OCI-LY1 (cell line): ENCODE measurements around the gene FZR1.

Experiments used
- H2AFZ ChIP-seq: fragments of 200-600 bp; sonication (generic), shearing (Covaris generic); 2 replicates; pipeline ENCODE4 v1.6.0; 2014; ENCODE audit warnings: antibody characterized with exemption, mild to moderate bottlenecking, low read length
- H3F3A ChIP-seq: fragments of 200-600 bp; sonication (generic), shearing (Covaris generic); 2 replicates; pipeline ENCODE4 v1.6.0; 2014; ENCODE audit warnings: mild to moderate bottlenecking, antibody characterized with exemption, low read length, moderate library complexity; ENCODE audit not compliant: insufficient read depth
- H3K27ac ChIP-seq: fragments of 200-600 bp; sonication (generic); 2 replicates; pipeline ENCODE4 v1.5.1; 2014; ENCODE audit warnings: low read length, mixed run types, mild to moderate bottlenecking, low read depth; ENCODE audit not compliant: poor library complexity, severe bottlenecking
- H3K27me3 ChIP-seq: fragments of 200-600 bp; sonication (generic); 2 replicates; pipeline ENCODE4 v1.6.0; 2014; ENCODE audit warnings: antibody characterized with exemption, mild to moderate bottlenecking, low read length, moderate library complexity; ENCODE audit not compliant: insufficient read depth
- H3K36me3 ChIP-seq: fragments of 200-600 bp; sonication (generic); 2 replicates; pipeline ENCODE4 v1.6.1; 2014; ENCODE audit warnings: mild to moderate bottlenecking, antibody characterized with exemption, low read length, moderate library complexity, mixed read lengths; ENCODE audit not compliant: insufficient read depth
- H3K4me1 ChIP-seq: fragments of 200-600 bp; sonication (generic); 2 replicates; pipeline ENCODE4 v1.5.1; 2014; ENCODE audit warnings: mild to moderate bottlenecking, low read length, moderate library complexity; ENCODE audit not compliant: insufficient read depth, severe bottlenecking
- H3K4me2 ChIP-seq: fragments of 200-600 bp; sonication (generic), shearing (Covaris generic); 2 replicates; pipeline ENCODE4 v1.6.1; 2014; ENCODE audit warnings: low read length
- H3K4me3 ChIP-seq: fragments of 200-600 bp; sonication (generic); 2 replicates; pipeline ENCODE4 v1.5.1; 2014; ENCODE audit warnings: low read length, low read depth, mild to moderate bottlenecking, mixed read lengths; ENCODE audit not compliant: poor library complexity, severe bottlenecking
- H3K79me2 ChIP-seq: fragments of 200-600 bp; shearing (Covaris generic); 2 replicates; pipeline ENCODE4 v1.6.1; 2016; ENCODE audit warnings: mixed run types, low read length, mixed read lengths; ENCODE audit not compliant: insufficient read depth
- H3K9ac ChIP-seq: fragments of 200-600 bp; sonication (generic), shearing (Covaris generic); 2 replicates; pipeline ENCODE4 v1.6.1; 2014; ENCODE audit warnings: mild to moderate bottlenecking, low read length, mixed read lengths
- H3K9me2 ChIP-seq: fragments of 200-600 bp; sonication (generic), shearing (Covaris generic); 2 replicates; pipeline ENCODE4 v1.6.1; 2014; ENCODE audit warnings: low read depth, mild to moderate bottlenecking, low read length, mixed read lengths
- H3K9me3 ChIP-seq: fragments of 200-600 bp; shearing (Covaris generic); 2 replicates; pipeline ENCODE4 v1.6.1; 2014; ENCODE audit warnings: low read length, mixed read lengths
- H4K20me1 ChIP-seq: fragments of 200-600 bp; sonication (generic), shearing (Covaris generic); 2 replicates; pipeline ENCODE4 v1.6.0; 2016; ENCODE audit warnings: mild to moderate bottlenecking, low read length; ENCODE audit not compliant: insufficient read depth
- CTCF ChIP-seq: fragments of 200-600 bp; sonication (generic), shearing (Covaris generic); IDR thresholded peaks from 2 replicates; pipeline ENCODE4 v1.5.1; 2017; ENCODE audit warnings: mild to moderate bottlenecking, antibody characterized with exemption, low read length, moderate library complexity, mixed read lengths
- EZH2 ChIP-seq: fragments of 200-600 bp; sonication (generic), shearing (Covaris generic); IDR thresholded peaks from 2 replicates; pipeline ENCODE4 v1.8.0; 2017; ENCODE audit warnings: borderline replicate concordance, mixed run types, mild to moderate bottlenecking, antibody characterized with exemption, low read length, moderate library complexity, mixed read lengths

The FZR1 gene

DNA sequence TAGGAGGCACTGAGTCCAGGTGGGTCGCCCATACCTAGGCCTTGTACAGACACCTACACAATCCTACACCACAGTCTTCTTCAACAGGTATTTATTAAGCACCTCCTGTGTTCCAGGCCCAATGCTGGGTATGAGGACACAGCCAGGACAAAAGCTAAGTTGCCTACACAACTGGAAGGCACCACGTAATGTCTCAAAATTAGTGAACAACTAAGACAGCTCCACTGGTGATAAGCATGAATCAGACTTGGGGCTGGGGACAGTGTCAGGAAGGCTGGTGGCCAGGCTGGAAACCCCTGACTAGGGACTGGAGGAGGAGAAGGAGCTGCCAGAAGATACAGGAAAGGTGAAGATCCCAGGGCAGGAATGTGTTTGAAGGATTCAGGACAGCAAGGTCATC is 28.2 kb upstream of the FZR1 start:
- no peaks in the 10 kb centered on the region for H4K20me1 ChIP-seq
- no peaks in the 10 kb centered on the region for H3K9me3 ChIP-seq
- no peaks in the 10 kb centered on the region for H3K27me3 ChIP-seq
- TF ChIP-seq CTCF = no peak
- no peak for TF ChIP-seq EZH2
- H3K4me1 ChIP-seq = peaks cover 28% of the 10 kb centered on the region
- H3K27ac ChIP-seq = no peak overlapping the region
- no peaks in the 10 kb centered on the region for H3K79me2 ChIP-seq
- no peak overlapping the region for H3K9ac ChIP-seq
- H2AFZ ChIP-seq = no peak overlapping the region
- H3K4me2 ChIP-seq = no peak overlapping the region
- H3K9me2 ChIP-seq = no peaks in the 10 kb centered on the region
- no peak overlapping the region for H3K4me3 ChIP-seq
- no peaks in the 10 kb centered on the region for H3F3A ChIP-seq
- no peaks in the 10 kb centered on the region for H3K36me3 ChIP-seq

DNA sequence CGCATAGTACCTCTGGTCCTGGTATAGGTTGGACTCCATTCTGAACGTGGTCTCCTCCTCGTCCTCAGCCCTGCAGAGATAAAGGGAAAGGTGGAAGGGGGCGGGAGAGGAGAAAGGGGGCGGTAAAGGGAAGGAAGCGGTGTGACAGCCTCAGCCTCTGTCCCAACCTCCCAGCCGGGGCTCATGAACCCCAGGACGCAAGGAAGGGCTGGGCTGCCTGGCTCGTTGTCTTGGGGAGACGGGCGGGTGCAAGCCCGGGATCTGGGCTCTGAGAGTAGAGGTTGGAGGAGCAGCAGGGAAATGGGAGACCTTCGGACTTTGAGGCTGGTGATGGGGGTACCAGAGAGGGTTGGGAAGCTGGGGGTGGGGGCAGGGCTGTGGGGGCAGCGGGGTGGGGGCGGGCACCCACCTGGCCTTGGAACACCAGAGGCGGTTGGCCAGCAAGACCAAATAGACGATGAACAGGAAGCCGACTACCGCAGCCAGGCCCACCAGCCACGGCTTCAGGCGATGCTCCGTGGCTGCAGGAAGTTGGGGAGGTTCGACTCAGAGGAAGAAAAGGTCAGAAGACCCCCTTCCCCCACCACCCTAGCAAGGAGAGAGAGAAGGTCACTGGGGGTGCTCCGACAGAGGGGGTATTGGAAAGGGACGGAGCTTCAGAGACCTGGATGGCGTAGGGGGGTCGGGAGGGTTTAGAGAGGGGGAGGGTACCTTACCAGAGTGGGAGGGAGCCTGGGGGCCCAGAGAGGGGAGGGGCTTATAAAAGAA is 27.5 kb upstream of the FZR1 start:
- Histone ChIP-seq H3K4me2 (peak overlapping the region; percentile 21; the same call in 1 of the 2 replicates), H4K20me1 (no peaks in the 10 kb centered on the region), H3K79me2 (no peaks in the 10 kb centered on the region), H3K27ac (no peak overlapping the region), H3K27me3 (no peaks in the 10 kb centered on the region), H3K4me1 (peaks cover 28% of the 10 kb centered on the region), H3K9me2 (no peaks in the 10 kb centered on the region), H3K9me3 (no peaks in the 10 kb centered on the region), H3F3A (no peaks in the 10 kb centered on the region), H3K36me3 (no peaks in the 10 kb centered on the region), H3K9ac (no peak overlapping the region), H2AFZ (no peak overlapping the region), H3K4me3 (no peak overlapping the region)
- TF ChIP-seq CTCF = no peak
- no peak for TF ChIP-seq EZH2

DNA sequence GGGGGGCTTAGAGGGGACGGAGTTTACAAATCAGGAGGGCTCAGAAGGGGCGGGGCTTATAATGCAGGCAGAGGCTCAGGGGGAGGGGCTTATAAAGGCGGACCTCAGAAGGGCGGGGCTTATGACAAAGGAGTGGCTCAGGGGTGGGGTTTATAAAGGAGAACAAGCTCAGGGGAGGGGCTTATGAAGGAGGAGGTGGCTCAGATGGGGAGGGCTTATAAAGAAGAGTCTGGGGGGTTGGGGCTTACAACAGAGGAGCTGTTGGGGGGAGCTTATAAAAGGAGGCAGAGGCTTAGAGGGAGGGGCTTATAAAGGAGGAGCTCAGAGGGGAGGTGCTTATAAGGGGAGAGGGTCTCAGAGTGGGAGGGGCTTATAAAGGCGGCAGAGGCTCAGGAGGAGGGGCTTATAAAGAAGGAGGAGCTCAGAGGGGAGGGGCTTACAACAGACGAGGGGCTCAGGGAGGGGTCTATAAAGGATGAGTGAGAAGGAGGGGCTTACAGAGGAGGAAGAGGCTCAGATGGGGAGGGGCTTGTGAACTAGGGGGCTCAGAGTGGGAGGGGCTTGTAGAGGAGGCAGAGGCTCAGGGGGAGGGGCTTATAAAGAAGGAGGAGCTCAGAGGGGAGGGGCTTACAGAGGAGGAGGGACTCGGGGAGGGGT is 26.8 kb upstream of the FZR1 start:
- H3K4me1 ChIP-seq = peaks cover 28% of the 10 kb centered on the region
- no peaks in the 10 kb centered on the region for H3F3A ChIP-seq
- 0 out of 2 replicates have a peak overlapping the region, but pooled peaks have one; percentile 21 for H3K4me2 ChIP-seq
- no peak overlapping the region for H2AFZ ChIP-seq
- H3K9ac ChIP-seq = no peak overlapping the region
- no peaks in the 10 kb centered on the region for H4K20me1 ChIP-seq
- H3K4me3 ChIP-seq = no peak overlapping the region
- H3K9me3 ChIP-seq = no peaks in the 10 kb centered on the region
- H3K36me3 ChIP-seq = no peaks in the 10 kb centered on the region
- no peak overlapping the region for H3K27ac ChIP-seq
- no peaks in the 10 kb centered on the region for H3K27me3 ChIP-seq
- H3K9me2 ChIP-seq = no peaks in the 10 kb centered on the region
- TF ChIP-seq EZH2 = no peak
- no peak for TF ChIP-seq CTCF
- H3K79me2 ChIP-seq = no peaks in the 10 kb centered on the region
